Activated CD8-positive, alpha-beta memory T cell treated with anti-CD3 and anti-CD28 coated beads, Interleukin-2, amount 50 U/mL, for 1 hour (primary cell): Measurements from ENCODE around the gene LUC7L3.
"Not testable (repeated sequence)": the region's sequence is repeated elsewhere in the genome, so short reads cannot be mapped to it uniquely, and the experiment has no call there.

Experiments used
- DNase-seq: peaks from one replicate; pipeline ENCODE4 v3.0.0-alpha.2; 2020; ENCODE audit errors: extremely low read depth

LUC7L3 gene, protein sequence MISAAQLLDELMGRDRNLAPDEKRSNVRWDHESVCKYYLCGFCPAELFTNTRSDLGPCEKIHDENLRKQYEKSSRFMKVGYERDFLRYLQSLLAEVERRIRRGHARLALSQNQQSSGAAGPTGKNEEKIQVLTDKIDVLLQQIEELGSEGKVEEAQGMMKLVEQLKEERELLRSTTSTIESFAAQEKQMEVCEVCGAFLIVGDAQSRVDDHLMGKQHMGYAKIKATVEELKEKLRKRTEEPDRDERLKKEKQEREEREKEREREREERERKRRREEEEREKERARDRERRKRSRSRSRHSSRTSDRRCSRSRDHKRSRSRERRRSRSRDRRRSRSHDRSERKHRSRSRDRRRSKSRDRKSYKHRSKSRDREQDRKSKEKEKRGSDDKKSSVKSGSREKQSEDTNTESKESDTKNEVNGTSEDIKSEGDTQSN

DNA sequence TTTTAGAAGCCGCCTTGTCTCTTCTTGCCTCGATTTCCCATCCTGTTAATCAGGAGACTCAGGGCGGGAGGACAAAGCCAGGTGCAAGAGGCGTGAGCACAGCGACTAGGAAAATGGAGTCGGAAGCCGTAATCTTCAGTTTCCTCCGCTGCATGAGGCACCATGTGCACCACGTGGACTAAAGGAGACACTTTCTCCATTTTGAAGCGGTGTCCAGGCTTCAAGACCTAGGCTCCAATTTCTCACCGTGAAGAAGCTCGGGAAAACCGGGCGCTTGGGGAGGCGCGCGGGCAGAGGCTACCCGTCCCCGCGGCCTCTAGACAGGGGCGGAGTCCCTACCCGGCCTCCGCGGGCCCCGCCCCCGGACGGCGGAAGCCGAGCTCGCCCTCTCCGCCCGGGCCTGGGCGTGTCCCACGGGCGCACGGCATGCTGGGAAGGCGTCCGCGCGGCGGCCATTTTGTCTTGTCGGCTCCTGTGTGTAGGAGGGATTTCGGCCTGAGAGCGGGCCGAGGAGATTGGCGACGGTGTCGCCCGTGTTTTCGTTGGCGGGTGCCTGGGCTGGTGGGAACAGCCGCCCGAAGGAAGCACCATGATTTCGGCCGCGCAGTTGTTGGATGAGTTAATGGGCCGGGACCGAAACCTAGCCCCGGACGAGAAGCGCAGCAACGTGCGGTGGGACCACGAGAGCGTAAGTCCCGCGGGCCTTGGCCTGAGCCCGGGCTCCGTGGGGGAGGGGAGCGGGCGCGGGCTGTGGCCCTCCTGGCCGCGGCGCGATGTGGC, at the start of gene LUC7L3:
Gene LUC7L3 (plus strand): TSS at position 460 of the 780 bp plus-strand sequence. CDS start 130 bp downstream, at position 590.
- peak; percentile 45 for DNase-seq

DNA sequence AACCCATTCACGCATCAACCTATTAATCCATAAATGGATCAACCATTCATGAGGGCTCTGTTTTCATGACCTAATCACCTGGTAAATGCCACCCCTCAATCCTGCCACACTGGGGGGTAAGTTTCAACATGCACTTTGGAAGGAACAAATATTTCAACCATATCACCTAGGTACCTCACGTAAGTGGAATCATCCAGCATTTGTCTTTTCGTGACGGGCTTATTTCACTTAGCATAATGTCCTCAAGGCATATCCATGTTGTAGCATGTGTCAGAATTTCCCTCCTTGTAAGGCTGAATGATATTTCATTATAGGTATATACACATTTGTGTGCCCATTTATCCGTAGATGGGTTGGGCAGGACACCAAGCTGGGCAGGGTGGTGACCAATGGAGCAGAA, 47.3 kb upstream of the LUC7L3 start:
- no peak for DNase-seq

DNA sequence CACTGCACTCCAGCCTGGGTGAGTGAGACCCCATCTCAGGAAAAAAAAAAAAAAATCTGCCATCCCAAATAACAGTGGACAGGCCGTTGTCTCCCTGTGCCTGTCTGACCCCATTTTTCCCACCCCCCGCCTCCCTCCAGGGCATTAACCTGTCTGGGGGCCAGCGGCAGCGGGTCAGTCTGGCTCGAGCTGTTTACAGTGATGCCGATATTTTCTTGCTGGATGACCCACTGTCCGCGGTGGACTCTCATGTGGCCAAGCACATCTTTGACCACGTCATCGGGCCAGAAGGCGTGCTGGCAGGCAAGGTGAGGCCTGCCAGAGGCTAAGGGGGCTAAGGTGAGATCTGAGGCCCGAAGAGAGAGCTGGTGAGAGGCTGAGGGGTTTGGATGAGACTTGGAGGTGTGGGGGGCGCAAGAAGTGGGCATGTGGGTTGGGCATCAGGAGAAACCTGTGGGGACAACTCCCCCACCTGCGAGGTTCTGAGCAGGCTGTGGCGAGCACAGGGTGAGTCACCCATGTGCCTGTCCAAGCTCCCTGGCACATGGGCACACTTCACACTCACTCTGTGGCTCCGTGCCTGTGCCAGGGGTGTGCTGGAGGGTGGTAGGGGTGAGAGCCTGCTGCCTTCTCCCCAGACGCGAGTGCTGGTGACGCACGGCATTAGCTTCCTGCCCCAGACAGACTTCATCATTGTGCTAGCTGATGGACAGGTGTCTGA, 46.4 kb upstream of the LUC7L3 start:
- no peak for DNase-seq

DNA sequence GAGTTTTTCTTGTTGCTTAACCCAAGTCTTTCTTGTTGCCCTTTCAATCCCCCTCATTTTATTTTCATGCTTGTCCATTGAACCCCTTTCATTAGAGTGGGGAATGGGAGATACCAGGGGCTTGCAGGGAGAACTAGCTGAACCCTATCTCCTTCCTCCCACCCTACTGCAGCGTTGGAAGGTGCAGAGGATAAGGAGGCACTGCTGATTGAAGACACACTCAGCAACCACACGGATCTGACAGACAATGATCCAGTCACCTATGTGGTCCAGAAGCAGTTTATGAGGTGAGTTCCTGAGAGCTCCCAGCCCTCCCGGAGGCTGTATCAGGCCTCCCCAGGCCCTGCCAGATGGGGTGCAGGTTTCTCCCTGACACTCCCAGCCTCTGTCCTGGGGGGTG, 44.2 kb upstream of the LUC7L3 start:
- DNase-seq, result no peak

DNA sequence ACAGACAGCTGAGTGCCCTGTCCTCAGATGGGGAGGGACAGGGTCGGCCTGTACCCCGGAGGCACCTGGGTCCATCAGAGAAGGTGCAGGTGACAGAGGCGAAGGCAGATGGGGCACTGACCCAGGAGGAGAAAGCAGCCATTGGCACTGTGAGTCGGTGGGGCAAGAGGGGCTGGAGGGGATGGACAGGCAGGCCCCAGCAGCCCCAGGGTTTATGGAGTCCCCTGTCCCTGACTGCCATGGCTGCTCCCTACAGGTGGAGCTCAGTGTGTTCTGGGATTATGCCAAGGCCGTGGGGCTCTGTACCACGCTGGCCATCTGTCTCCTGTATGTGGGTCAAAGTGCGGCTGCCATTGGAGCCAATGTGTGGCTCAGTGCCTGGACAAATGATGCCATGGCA, 43.8 kb upstream of the LUC7L3 start:
- DNase-seq, result no peak

DNA sequence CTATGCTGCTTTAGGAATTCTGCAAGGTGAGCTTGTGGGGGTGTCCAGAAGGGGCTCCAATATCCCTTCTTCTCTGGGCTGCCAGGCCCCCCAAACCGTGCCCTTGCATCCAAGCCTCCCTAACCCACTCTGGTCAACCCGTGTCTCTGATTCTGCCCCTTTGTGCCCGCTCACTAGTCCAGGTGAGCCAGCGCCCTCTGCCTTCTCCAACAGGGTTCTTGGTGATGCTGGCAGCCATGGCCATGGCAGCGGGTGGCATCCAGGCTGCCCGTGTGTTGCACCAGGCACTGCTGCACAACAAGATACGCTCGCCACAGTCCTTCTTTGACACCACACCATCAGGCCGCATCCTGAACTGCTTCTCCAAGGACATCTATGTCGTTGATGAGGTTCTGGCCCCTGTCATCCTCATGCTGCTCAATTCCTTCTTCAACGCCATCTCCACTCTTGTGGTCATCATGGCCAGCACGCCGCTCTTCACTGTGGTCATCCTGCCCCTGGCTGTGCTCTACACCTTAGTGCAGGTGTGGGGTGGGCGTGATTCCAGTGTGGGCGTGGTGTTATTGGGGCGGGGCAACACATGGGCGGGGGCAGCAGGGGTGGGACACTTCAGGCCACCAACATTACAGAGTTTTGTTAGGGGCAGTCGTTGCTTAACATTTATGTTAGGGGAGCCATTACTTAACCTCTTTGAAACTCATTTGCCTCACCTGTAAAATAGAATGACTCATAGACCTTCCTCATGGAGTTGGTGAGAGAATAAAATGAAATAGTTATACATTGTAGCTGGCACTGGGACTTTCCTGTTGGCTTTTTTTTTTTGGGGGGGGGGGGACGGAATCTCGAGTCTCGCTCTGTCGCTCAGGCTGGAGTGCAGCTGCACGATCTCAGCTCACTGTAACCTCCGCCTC, 43.1 kb upstream of the LUC7L3 start:
- DNase-seq, result no peak

DNA sequence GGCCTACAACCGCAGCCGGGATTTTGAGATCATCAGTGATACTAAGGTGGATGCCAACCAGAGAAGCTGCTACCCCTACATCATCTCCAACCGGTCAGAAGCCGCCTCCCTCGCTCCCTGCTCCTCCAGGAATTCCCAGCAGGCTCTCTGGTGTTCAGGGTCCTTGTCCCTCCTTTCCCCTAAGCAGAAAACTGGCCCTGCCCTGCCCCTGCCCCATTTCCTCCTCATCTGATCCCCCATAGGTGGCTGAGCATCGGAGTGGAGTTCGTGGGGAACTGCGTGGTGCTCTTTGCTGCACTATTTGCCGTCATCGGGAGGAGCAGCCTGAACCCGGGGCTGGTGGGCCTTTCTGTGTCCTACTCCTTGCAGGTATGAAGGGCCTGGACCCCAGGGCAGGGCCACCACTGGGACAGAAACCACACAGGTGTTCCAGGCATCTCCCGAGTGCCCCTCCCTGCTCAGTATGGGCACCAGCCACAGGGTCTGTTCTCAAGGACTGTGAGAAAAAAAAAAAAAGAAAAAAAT, 41.5 kb upstream of the LUC7L3 start:
- DNase-seq, result no peak

DNA sequence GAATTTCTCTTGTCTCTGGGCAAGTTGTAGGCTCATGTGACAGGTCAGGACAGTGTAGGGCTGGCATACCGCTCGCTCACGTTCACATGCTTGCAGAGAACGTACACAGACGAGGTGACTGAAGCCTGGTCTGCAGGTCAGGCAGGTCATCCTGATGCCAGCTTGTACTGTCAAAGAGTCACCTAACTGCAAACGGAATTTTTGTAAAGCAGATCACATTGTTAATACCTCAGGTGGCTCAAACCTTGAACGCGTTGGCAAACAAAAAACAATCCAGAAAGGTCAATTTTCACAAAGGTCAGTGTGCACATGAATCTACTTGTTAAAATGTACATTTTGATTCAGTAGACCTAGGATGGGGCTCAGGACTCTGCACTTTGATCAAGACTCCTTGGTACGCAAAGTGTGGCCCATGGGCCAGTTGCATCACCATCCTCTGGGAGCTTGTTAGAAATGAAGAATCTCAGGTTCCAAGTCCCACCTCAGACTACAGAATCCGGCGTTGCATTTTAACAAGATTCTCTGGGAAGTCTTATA, 40.3 kb upstream of the LUC7L3 start:
- no peak for DNase-seq

DNA sequence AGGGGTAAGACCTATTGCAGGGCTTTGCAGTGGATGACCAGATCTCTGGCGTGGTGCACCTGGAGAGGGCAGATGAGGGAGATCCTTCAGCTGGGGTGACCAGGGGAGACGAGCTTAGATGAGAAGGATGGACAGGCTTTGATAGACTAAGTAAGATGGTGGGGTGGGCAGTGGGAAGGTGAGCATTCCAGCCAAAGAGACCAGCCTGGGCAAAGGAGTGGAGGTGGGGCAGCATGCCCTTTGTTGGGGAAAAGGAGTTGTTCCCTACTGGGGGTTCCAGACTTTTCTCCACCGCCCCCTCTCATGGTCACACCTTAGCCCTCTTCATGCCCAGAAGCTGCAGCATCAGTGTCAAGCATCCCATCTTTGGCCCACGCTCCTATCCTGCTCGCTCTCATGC, 39.3 kb upstream of the LUC7L3 start:
- DNase-seq, result no peak

DNA sequence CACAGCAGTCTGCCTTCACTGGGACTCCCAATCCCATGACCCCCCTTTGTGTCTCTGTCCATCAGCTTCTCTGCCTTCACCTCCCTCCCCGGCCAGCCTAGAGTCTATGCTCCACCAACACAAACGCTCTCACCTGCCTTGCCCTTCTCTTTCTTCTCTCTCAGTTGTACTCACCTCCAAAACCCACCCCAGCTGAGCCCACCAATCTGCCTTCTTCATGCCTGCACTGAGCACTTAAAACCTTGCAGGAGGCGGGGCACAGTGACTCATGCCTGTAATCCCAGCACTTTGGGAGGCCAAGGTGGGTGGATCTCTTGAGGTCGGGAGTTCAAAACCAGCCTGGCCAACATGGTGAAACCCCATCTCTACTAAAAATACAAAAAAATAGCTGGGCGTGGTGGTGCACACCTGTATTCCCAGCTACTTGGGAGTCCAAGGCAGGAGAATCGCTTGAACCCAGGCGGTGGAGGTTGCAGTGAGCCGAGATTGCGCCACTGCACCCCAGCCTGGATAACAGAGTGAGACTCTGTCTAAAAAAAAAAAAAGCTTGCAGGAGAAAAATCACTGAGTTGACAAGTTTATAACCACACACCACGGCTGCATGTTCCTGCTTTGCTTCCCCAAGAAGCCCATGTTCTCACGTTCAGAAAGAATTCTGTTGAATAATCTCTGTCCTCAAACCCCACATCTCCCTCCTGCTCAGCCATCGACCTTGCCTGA, 38.7 kb upstream of the LUC7L3 start:
- DNase-seq, result not testable (repeated sequence)

DNA sequence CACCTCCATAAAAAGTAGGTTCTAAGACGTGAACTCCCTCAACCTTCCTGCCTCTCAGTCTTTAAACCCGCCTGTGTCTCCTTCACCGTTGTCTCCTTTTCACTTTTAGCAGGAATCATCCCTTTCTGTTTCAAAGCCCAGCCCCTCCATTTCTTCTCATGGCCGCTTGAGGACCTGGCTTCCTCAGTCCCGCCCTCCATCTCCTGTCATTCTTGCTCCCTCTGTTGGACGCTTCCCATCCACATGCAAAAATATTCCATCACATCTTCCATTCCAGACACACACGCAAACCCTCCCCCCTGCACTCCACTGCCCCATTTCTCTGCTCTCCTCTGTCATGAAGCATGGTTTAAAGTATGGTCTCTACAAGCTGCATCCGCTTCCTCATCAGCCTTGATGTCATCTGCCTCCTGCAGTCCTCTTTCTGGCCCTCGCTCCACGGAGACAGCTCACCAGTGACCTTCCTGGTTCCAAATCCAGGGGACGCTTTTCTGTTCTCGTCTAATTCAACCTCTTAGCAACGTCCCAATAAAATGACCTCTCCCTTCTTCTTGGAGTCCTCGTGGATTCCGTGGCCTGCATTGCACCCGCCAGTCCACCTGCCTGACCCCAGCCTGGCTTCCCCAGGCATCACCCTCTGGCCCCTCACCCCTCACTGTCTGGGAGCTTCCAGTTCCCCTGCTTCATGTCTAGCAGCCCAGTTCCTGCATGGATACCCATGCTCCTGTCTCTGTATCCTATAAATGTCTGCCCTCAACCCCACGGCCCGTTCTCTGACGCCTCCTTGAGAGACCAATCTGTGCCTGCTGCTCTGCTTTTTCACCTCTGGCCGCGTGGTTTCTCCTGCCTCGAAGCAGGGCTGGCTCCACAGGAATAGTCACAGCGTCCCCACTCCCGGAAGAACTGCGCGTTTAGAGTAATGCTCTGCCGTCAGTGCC, 37.9 kb upstream of the LUC7L3 start:
- no peak for DNase-seq

DNA sequence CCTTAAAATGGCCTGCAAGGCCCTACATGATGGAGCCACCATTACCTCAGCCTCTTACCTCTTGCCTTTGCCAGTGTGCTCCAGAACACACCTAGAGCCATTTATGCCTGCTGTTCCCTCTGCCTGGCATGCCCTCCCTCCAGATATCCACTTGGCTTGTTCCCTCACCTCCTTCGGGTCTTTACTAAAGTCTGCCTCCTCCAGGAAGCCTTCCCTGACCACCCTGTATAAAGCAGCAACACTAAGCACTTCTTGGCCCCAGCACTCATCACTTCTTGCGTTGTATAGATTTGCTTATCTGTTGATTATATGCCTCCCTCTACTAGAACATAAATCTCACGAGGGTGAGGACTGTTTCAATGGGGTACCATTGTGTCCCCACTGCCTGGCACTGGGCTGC, 37.0 kb upstream of the LUC7L3 start:
- DNase-seq, result no peak

DNA sequence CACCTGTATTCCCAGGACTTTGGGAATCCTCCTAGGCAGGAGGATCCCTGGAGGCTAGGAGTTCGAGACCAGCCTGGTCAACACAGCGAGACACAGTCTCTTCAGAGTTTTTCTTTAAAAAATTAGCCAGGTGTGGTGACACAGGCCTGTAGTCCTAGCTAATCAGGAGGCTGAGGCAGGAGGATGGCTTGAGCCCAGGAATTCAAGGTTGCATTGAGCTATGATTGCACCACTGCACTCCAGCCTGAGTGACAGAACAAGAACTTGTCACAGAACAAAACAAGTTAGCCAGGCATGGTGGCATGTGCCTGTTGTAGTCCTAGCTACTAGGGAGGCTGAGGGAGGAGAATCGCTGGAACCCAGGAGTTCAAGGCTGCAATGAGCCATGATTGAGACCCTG, 36.5 kb upstream of the LUC7L3 start:
- no peak for DNase-seq

DNA sequence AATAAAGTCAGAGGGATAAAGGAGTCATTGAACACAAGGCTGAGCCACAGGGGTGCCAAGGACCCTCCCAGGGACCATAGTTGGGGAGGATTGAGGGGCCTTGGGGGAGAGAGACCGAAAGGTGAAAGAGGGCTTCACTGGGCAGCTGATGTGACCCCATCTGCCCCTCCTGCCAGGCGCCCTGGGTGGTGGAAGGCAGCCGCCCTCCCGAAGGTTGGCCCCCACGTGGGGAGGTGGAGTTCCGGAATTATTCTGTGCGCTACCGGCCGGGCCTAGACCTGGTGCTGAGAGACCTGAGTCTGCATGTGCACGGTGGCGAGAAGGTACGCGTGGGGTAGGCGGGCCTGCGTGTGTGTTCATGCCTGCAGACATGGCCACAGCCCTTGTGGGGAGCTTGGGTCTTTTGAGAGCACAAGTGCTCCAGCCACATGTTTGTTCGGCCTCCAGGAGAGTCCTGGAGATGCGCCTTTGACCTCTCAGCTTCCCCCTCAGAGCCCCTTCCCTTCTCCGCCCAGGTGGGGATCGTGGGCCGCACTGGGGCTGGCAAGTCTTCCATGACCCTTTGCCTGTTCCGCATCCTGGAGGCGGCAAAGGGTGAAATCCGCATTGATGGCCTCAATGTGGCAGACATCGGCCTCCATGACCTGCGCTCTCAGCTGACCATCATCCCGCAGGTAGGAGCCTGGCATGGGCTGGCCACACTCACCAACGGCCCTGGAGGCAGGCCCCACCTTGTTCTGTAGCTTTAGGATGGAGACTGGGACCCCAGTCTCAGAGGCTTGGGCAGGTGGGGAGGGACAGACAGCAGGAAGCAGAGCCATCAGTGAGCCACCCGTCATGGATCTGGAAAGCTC, 35.7 kb upstream of the LUC7L3 start:
- DNase-seq, result no peak

DNA sequence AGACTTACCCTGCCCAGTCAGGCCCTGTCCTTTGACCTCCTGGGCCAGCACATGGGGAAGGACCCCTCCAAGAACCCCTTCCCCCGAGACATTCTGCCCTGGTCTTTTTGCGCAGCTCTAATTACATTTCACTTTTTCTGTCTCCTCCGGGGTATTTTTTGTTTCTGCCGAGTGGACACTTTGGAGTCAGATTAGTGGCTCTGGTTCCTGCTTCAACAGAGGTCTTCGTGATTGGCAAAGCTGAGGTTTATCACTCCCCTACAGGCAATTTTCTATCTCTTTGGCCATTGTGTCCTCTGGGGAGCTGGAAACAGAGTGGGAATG, 35.2 kb upstream of the LUC7L3 start:
- DNase-seq, result no peak

DNA sequence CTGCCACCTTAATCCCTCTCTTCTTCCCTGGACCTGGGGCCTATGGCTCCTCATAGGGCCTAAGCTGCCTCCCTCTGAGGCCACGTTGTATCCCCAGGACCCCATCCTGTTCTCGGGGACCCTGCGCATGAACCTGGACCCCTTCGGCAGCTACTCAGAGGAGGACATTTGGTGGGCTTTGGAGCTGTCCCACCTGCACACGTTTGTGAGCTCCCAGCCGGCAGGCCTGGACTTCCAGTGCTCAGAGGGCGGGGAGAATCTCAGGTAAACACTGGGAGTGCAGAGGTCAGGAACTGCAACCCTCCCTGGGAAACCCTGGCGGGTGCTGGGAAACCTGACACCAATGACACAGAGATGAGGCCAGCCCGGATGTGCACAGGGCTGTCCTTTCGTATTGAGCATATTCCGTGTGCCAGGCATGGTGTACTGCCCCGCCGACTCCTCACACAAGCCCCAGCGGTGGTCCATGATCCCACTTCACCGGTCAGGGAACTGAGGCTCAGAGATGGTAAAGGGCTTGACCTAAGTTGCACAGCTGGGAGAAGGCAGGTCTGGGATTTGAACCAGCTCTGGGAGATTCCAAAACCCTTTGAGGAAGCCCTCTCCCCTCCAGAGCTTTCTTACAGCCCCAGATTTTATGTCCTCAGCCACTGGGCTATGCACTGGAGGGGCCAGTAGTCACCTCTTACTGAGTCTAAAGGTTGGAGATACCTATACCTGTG, 34.6 kb upstream of the LUC7L3 start:
- no peak for DNase-seq

DNA sequence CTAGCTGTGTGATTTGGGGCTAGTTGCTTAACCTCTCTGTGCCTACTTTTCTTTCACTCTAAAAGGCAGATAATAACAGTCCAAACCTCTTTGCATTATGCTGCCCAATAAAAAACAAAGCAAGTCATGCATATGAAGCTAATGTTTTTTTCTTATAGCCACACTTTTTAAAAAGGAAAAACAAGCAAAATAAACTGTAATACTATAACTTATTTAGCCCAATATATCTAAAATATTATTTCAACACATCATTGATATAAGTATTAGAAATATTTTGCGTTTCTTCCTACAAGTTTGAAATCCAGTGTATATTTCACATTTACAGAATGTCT, 34.1 kb upstream of the LUC7L3 start:
- no peak for DNase-seq
